Activated CD4-positive, alpha-beta T cell treated with anti-CD3 and anti-CD28 coated beads for 24 hours (primary cell): Measurements from ENCODE around the gene TGFBR3L.
"Not testable (repeated sequence)": the region's sequence is repeated elsewhere in the genome, so short reads cannot be mapped to it uniquely, and the experiment has no call there.

Experiments used
- DNase-seq, 2 donors: peaks; one replicate each; pipeline ENCODE4 v3.0.0-alpha.2; 2020; ENCODE audit warnings: low read depth in 2 of 2

Gene TGFBR3L

DNA sequence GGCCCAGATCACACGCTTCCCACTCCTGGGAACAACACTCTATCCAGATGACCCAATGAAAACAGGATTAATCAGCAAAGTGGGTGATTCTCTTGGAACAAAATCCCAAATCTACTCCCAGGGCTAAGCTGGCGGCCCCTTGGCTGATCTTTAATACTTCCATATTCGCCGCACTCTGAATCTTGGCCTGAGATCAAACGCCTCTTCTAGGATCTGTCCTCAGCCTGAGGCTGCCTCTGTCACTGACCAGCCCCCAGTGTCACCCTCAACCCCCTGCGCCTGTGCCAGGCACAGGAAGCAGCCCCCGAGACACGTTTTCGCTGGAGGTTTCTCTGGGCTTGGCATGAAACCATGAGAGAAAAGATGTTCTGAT is 13.7 kb downstream of the TGFBR3L start:
- DNase-seq, result no peak

DNA sequence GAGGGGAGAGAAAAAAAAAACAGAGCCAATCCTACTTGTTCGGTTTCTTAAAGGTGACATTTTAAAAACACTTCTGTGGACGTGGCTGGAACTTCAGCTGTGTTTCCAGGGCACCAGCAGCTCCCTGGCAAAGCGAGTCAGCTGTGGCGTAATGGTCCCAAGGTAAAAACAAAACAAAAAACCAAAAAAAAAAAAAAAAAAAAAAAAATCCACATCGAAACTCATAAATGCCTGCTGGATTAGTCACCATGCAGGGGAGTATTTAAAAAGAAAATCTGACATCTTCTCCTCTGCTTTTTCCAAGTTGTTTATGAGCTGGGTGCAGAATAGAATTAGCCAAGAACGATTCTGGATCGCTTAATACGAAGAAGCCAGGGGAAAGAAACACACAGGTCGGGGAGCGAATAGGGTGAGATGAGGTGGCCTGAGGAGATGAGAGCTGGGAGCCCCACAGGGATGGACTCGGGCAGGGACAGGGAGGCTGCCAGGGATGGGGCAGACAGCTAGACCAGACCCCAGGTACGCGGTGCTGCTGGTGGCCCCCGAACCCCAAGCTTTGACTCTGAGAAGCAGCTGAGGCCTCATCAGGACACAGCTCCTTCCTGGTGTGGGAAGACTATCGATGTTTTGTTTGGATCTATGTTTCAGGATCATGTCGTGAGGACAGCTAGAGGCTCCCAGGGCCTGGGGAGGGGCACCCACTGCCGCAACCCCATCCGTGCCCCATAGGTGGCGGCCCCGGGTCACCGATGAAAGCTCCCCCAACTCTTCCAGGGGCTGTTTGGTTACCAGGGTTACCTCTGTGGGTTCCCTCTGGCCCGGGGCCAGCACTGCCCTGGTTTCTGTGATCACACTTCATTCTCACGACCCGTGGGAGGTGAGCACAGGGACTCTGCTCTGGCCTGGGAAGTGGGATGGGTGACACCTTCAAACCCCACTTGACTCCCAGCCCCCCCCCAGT is 14.4 kb downstream of the TGFBR3L start:
- peak in 1 of 2 donors; percentile 35 for DNase-seq

DNA sequence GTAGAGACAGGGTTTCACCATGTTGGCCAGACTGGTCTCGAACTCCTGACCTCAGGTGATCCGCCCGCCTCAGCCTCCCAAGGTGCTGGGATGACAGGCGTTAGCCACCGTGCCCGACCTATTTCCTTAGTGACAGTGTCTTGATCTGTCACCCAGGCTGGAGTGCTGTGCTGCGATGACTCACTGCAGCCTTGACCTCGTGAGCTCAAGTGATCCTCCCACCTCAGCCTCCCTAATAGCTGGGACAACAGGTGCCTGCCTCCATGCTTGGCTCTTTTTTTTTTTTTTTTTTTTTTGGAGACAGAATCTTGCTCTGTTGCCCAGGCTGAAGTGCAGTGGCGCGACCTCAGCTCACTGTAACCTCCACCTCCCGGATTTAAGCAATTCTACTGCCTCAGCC is 15.4 kb downstream of the TGFBR3L start:
- DNase-seq, result not testable (repeated sequence)

DNA sequence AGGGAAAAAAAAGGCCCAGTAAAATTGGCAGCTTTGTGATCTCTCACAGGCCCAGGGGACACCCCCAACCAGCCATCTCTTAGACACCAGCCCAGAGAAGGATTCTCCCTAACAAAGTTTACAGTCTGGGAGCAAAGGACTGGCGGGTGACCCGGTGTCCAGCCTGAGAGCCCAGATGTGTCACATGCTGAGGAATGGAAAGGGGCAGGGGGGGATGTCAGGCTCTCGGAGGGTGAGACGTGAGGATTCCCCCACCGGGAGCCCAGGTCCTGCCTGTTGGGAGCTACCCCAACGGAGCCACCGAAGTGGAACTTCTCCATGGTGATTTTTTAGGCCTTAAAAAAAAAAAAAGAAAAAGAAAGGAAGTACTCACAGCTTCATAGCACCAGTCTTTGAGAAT is 16.1 kb downstream of the TGFBR3L start:
- DNase-seq, result no peak

DNA sequence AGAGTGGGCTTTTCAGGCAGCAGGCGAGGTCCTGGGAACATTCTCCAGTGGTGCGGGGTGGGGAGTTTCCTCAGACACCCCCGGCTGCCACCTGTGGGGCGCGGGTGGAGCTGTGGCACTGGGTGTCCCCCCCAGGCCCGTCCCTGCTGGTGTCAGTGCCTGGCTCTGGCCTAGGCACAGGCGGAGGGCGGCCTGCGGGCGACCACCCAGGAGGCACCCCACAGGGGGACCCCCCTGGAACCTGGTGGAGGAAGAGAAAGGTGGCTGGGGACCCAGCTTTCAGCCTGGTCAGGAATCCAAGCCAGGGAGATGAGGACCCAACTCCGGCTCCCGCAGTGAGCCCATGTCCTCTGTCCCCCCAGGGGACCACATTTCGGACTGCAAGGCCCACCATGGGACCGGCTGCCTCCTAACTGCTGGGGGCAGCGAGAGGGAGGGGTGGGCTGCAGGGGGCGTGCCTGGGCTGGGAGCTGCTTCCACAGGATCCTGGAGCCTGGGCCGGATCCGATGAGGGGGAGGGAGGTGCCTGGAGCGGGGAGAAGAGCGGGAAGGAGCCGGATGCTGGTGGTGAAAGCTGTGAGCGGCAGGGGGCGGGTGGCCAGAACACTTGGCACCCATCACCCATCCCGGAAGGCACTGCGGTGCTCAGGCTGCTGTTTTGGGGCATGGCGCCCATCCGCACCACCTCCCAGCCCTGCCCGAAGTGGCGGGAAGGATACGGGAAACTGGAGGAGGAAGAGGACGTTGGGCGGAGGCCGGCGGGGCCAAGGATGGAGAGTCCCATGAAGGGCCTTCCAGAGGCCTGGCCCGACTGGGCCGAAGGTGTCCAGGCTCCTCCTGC is 16.8 kb downstream of the TGFBR3L start:
- no peak for DNase-seq

DNA sequence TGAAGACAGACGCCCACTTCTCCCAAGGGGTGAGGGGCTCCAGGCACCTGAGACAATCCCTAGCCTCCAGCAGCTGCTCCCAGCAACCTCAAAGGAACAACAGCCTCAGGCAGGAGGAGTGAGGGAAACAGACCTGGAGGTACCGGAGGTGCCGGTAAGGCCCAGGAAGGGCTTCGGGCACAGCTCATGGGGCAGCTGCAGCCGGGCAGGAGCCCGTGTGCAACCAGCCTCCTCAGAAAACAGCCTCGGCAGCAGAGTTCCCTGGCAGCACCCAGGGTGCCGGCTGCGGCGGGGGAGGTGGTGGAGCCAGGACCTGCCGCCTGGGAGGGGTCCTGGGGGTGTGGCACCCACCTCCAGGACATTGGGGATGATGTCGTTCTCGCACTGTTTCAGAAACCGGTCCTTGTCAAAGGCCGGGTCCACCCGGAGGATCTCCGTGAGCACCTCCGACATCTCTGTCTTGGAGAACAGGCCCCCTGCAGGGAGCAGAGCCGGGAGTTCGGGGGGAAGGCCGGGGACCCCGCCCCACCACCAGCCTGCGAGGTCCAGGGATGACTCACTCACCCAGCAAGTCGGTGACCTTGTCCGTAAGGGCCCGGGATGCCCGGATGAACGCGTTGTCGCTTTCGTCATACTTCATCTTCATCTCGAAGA is 17.8 kb downstream of the TGFBR3L start:
- DNase-seq, result no peak

DNA sequence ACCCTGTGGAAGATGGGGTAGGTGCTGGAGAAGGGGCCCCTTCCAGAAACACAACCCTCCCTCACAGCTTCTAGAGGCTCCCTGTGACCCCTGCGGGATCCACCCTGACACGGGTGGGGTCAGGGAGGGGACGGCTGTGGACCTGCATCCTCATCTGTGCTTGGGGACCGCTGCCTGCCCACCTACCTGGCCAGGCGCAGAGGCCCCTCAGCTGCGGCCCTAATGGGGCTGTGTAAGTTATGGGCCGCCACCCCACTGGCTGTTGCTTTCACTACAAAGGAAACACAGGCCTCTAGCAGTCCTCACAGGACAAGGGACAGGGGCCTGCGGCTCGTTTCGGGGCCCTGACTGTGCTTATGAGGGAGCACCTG is 18.3 kb downstream of the TGFBR3L start:
- DNase-seq, result no peak

DNA sequence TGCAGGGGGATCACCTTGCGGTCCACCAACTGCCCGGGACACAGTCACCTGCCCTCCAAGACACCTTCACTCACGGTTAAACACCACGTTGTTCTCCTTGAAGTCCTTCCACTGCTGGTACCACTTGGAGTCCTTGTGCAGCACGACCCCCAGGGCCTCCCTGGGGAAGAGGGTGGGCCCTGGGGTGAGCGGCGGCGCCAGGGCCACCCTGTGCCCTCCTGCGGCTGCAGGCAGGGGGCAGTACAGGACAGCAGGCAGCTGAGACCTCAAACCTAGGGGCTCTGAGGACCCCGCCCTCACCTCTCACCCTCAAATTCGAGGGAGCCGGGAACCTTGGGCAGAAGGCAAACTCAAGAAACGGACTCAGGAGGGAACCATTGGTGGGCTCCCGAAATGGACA is 18.8 kb downstream of the TGFBR3L start:
- no peak for DNase-seq

DNA sequence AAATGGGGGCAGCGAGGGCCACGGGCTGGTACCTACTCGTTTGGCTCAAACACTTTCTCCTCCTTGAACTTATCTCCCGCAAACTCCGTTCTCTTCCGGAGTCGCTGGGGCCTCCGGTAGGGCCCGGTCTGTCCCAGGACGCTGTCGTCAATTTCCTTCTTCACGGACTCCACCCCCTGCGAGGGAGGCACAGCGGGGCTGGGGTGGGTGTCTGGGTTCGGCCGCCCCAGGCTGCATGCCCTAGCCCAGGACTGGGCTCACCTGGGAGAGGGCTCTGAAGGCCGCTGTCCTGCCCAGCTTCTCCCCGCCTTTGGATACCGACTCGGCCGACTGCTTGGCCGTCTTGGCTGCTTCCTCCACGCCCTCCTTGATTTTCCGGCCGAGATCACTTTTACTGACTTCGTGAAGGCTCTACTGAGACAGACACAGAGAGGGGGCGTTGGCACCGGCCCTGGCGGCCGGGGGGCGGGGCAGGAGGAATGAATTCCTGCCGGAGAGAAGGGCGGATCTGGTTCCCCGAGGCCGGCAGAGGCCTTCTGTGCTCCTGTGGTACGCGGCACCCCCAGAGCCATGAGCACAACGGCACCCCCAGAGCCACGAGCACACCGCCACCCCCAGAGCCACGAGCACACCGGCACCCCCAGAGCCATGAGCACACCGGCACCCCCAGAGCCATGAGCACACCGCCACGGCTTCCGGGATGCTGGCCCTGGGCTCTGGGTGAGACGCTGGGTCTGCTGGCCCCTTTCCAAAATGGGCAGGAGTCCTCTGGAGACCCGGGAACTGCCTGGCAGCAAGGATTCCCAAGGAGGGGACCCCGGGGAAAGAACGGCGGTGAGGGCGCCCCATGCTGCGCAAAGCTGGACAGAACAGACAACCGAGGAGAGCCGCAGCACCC is 19.4 kb downstream of the TGFBR3L start:
- DNase-seq, result no peak

DNA sequence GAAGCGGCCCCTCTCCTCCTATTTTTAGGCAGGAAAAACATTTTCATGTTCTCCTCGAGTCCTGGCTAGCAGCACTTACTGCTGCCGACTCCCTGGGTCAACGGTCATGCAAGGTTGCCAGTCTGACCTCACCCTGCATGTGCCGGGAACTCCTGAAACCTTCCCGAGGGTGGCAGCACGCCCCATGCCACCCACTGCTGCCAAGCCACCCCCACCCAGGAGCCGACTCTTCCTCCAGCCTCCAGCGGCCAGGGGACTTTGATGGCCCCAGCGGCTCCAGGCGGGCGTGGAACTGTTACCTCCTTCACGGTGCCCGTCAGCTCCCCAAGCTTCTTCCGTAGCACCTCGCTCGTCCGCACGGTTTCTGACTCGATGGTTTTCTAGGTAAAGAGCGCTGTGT is 20.1 kb downstream of the TGFBR3L start:
- DNase-seq, result no peak

DNA sequence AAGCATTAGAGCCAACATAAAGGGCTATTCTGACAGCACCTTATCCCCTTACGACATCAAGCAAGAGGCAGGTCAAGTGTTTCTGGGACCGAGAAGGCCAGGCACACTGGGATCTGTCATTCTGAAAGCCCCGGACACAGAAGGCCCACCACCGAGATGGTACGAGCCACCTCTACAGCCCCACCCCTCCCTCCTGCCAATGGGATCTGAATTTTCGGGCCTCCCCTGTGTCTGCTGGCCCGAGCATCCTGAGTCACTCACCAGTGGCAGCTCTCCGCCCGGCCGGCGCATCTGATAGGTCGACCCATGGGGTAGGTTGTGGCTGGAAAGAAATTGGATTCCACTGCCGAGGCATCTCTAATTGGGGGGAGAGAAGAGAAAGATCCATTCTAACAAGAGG is 26.2 kb downstream of the TGFBR3L start:
- DNase-seq, result no peak

DNA sequence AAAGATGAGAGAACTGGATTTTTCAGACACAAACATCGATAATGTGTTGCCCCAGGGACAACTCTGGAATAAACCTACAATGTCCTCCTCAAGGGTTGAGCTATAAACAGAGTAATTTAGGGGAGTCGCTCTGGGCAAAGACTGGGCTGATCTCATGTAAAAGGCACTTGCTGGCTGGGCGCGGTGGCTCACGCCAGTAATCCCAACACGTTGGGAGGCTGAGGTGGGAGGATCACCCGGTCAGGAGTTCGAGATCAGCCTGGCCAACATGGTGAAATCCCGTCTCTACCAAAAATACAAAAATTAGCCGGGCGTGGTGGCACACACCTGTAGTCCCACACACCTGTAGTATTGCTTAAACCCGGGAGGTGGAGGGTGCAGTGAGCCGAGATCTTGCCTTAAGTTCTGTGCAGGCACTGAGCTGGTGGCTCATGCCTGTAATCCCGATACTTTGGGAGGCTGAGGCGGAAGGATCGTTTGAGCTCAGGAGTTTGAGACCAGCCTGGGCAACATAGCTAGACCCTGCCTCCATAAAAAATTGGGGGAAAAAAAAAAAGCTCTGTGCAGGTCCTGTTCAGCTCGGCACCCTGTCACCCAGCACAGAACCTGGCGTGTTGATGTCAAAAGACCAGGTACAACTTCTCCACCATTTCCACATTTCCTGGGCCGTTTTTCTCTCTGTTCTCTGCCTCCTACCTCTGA is 27.4 kb downstream of the TGFBR3L start:
- DNase-seq, result no peak

DNA sequence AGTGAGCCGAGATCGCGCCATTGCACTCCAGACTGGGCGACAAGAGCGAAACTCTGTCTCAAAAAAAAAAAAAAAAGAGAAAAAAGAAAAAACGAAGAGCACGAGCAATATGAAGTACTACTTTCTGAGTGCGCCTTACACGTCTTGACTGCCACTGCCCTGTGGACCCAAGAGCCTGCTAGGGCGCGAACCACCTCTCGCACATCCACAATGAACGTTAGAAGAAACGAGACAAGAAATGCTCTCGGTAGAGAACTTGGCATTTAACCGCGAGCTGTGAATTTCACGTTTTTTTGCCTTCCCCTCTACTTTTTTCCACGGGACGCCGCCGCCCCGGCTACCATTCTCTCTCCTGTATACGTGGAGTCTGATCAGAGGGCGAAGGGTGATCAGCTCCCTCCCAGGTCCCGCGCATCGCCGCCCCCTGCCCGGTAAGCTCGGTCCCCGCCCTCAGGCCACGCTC is 28.4 kb downstream of the TGFBR3L start:
- DNase-seq, result no peak

DNA sequence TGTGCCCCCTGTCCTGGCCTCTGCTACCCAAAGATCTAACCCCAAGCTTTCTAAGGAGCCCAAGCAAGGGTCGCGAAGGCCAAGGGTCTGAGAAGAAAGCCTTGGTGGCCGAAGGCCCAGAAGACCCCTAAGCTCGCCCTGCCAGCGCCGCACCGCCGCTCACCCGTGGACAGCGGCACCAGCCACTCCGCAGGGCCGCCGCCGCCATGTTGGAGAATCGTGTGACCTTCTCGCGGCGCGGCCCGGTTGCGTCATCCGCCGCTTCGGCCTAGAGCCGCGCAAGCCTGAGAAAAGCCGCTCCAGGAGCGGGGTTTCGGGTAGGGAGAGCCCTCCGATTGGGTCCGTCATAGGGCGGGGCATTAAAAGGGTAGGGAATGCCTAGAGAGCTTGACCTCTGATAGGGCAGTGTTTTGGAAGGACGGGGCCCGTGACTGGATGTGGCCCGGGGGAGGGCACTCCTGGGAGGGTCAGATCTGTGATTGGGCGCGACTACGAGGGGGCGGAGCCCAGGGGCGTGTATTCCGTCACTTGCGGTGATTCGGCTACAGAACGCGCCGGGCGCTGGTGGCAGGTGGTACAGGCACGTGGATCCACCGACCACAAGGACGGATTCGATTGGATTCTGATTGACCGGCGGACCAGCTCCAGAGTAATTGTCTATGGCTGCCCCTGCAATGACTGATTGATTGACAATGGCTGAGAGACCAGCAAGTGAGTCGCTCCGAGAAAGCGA is 29.0 kb downstream of the TGFBR3L start, which contains the start of gene TIMM44:
Gene TIMM44 (minus strand): TSS at position 223 of the 733 bp plus-strand sequence. CDS start 15 bp downstream, at position 208.
- peak; percentile 96 to 97 for DNase-seq

DNA sequence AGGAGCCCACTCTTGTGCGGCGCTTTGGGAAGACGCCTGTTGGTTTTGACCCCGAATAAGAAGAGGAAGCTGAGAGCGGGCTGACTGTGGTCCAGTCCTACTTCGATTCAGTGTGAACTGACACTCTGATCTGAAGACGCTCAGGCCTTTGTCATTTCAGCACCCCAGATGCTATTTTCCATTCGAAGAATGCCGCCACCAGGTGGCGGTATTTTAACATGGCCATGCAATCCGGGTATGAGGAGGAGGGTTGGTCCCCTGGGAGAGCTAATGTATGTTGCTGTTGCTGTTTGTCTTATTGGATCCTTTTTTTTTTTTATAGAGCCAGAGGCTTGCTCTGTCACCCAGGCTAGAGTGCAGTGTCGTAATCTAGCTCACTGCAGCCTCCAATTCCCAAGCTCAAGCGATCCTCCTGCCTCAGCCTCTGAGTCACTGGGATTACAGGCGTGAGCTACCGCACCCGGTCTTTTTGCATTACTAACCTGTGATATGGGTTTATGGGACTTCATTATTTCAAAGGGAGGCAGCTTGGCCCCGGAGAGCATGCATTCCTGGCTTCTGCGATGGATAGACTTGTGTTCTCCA is 29.6 kb downstream of the TGFBR3L start:
- DNase-seq, result peak; percentile 81 to 86

DNA sequence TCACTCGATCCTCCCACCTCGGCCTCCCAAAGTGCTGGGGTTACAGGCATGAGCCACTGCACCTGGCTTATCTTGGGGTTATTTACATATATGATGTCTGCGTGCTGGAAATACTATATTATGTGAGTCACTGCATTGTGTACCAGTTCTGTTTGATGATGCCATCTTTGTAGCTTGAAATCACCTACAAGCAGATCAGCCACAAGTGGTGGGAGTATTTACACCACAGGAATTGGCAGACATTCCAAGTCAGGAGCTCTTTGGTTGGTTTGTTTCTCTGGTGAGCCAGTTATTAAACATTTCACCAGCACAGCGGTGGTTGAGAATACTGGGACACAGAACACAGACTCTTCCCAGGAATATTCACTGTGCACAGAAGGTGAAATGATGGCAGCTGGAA is 33.3 kb downstream of the TGFBR3L start:
- DNase-seq, result no peak

DNA sequence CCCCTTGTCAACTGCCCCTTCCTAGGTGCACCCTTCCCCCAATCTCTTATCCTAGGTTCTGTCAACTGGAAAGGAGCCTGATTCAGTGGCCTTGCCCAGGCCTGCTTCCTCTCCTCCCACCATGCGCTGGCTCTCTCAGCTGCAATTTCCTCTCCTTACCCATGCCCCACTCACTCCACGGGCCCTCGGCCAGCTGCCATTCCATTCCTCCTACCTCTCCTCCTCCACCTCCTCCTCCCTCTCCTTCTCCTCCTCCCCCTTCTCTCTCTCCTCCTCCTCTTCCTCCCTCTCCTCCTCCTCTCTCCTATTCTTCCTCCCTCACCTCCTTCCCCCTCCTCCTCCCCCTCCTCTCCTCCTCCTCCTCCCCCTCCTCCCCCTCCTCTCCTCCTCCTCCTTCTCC is 38.4 kb downstream of the TGFBR3L start:
- DNase-seq, result no peak

DNA sequence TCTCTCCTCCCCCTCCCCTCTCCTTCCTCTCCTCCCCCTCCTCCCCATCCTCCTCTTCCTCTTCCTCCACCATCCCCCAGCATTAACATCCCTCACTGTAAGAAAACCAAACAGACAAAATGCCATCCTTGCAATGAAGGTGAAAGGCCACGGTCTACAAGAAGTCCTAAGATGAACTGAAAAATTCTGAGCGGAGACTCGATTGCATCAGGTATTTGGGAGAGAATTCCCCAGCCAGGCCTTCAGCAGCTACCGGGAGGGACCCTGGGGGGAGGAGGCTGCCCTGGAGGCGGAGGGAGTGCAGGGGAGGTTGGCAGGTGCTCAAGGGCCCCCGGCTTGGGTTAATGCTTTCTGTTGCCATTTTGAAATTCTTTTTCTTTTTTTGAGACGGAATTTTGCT is 38.9 kb downstream of the TGFBR3L start:
- no peak for DNase-seq

DNA sequence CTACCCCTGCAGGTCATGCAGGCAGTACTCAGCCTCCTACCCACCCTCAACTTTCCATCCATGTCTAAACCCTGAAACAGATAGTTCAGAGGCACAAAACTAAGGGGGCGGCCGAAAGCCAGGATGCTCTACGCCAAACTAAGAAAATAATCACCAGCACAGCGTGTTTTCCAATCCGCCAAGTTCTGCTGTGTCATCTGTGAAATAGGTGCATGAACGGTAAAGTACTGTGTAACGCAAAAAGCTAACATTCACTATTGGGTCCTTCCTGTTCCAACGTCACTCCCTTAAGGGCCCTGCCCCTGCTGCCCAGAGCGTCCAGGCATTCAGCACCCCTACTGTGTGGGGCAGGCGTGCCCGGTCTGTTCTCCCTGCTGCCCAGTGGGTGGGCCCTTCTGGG is 41.1 kb downstream of the TGFBR3L start:
- no peak for DNase-seq
